HG03064 (cell line): Measurements from ENCODE around the gene PTPRM.

Experiments
- ATAC-seq: cut with Tn5 transposase; IDR thresholded peaks from one replicate; pipeline ENCODE4 v1.9.1; 2021; ENCODE audit warnings: low read depth; ENCODE audit not compliant: unreplicated experiment

The PTPRM gene

GRCh38 chr18:8361941-8362471 is 794.9 kb downstream of the PTPRM start:
- no peak for ATAC-seq

GRCh38 chr18:8362863-8363262 is 795.7 kb downstream of the PTPRM start:
- no peak for ATAC-seq

GRCh38 chr18:8364385-8364784 is 797.3 kb downstream of the PTPRM start:
- ATAC-seq = no peak

DNA sequence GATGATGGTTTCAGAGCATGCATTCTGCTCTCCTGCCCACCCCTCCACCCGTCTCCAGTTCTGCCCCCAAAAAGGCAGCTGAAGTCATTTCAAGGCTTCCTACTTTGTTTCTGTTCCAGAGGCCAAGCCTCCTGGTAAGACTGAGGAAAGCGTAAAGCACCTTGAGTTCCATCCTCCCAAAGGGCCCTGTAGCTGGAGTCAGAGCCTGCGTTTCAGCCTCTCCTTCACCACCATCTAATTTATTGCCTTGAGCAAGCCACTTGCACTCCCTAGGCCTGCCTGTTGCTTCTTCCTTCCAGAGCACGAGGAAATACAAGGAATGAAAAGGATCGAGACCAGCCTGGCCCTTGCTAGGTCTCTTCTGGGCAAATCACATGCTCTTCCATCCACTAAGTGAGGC is 797.9 kb downstream of the PTPRM start:
- no peak for ATAC-seq

- ATAC-seq = no peak
Observed at GRCh38 chr18:8365528-8365927, 798.4 kb downstream of the PTPRM start.

DNA sequence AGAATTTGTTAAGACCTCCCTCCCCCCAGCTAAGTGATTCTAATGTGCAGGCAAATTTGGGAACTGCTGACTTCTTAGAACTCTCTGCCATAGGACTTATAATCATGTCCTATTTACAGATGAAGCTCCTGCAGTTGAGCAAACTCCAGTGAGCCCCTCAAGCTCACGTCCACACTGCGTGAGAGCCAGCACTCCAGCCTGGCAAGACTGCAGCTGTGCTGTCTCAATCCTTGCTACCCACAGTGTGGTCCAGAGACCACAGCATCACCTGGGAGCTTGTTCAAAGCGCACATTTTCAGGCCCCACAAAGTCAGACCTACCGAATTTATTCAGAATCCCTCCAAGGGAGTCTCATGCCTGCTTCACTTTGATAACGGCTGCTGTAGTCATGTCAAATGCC is 799.0 kb downstream of the PTPRM start:
- ATAC-seq = no peak

DNA sequence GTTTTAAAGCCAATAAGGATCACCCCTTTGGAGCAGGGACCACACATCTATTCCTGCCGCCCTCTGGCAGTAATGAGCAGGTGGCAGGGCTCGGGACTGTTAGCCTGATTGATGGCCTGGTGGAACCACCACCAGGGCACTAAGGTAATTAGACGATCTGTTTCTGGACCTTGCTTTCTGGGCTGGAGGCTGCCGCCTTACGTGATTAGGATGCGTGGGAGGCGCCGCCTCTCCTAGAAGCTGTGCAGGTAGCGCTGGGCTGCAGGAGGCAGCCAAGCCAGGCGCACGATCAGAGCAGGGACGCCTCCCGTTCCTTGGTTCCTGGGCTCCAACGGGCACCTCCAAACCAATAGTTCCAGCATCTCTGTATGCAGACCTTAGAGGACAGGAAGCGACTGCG is 799.5 kb downstream of the PTPRM start:
- no peak for ATAC-seq

DNA sequence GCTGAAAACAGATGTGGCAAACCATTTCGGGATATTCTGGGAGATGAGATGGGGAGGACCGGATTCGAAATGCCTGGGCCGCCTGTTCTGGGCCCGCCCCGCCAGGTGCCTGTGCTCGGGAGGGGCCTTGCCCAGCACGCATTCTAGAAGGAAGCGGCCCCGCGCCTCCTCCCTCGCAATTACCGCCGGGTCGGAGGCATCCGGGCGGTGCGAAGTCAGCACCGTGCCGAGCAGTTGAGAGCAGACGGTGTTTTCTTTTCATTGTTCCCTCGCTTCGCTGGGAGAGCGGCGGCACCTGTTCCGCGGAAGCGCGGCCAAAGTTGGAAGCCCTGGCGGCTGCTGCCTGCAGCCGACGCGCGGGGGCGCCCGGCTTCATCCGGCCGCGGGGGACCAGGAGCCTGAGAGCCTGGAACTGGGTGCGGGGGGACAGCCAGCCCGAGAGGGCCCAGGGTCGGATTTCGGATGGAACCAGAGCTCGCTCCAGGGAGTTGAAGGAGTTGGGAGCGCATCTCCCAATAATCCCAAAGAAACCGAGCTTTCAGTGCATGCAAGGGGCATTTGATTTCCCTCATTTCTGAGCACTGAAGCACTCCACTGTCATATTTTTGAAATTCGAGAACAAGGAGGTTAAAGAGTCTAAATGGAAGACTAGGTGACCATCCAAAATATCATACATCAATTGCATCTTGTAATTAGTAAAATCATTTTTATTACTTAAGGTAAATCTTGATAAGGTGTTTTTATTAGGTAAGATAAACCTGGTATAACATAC is 800.3 kb downstream of the PTPRM start:
- no peak for ATAC-seq

DNA sequence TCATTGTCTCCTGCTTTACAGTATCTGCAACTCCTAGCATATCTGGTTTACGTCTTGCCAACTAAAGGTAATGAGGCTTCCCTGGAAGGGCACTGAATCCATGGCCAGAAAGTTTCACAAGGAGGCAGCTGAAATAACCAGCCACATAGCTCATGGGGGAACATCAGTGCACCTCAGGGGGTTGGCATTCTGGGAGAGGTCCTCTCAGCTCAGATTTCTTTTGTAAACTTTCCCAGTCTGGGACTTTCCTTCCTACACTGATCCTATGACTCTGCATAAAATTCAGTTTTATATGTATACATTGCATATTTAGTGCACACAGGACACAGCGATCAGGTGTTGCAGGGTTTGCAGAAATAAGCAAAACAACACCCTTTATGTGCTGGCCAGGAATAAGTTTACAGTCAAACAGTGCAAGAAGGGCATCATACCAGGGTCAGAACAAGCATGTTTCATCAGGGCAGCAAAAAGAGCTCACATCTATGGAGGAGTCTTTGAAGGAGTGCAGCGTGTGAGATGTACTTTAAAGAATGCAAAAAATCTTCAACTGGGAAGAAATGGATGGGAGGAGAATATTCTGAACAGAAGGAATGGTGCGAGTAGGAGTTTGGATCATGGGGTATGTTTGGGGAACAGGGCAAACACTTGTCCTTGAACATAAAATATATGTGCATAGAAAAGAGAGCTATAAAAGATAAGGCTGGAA is 801.5 kb downstream of the PTPRM start:
- no peak for ATAC-seq

DNA sequence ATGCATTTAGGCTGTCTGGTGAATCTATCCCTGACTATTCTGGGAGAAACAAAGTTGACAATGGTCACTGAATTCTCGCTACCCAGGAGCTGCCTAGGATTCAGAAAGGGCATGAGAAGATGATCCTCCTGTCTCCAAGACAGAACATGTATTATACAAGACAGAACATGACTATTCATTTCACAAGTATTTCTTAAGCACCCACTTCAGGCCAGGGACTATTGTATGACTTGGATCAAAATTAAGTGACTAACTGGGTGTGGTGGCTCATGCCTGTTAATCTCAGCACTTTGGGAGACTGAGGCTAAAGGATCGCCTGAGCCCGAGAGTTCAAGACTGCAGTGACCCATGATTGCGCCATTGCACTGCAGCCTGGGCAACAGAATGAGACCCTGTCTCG is 806.4 kb downstream of the PTPRM start:
- ATAC-seq = no peak

DNA sequence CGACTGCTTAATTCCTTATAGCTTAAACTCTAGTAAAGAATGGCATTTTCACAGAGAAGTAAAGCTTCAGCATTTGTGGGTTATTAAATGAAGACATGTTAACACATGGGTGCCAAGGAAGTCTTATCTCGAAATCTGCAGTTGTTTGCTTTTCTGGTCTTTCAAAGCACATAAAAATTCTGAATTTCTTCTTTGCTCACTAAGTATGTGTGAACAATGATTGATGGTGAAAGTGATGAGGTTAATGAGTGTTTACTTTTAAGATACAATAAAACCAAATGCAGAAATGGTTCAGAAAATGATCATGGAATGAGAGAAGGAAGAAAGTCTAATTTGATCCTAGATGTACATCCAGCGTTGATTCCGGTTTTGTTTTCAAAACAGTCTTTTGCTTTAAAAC is 807.6 kb downstream of the PTPRM start:
- no peak for ATAC-seq

GRCh38 chr18:8375249-8375648 is 808.1 kb downstream of the PTPRM start:
- ATAC-seq = no peak

DNA sequence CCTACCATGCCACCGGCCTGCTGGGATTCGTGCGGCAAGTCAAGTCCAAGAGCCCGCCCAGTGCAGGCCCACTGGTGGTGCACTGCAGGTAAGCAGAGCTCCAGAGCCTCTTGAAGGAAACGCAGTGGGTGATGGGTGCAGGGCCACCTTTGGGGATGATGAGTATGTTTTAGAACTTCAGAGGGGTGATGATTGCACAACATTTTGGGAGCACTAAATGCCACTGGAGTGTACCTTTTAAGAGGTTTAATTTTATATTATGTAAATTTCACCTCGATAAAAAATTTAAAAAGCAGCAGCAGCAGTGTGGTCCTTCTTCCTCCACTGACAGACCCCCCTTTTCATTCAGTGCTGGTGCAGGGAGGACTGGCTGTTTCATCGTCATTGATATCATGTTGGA is 809.0 kb downstream of the PTPRM start:
- ATAC-seq = no peak

DNA sequence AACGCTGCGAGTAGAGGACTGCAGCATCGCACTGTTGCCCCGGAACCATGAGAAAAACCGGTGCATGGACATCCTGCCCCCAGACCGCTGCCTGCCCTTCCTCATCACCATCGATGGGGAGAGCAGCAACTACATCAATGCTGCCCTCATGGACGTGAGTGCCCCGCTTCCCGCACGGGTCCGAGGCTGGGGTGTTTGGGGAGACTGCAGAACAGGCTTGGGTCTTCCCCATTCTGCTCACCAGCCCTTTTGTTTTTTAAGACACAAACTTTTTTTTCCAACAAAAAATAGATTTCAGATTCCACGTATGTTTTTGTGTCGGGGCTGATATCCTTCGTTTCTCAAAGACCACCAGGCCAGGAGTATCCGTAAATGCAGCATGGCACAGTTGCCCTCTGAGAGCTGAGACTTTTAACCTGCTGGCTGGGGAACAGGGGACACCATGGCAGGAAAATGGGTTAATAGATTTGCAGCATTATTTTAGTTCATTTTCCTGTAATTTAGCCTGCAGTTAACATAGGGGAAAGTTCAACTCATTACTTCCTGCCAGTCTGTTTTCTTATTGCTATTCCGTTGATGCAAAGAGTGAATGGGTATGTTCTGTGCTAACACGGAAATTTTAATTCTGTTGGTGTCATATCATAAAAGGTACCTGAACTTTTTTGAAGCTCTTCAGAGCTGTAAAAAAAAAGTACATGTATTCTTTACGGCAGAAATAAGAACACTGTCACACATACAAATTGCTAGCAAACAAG is 812.2 kb downstream of the PTPRM start:
- no peak for ATAC-seq

- no peak for ATAC-seq
Observed at GRCh38 chr18:8380006-8380405, 812.9 kb downstream of the PTPRM start.

DNA sequence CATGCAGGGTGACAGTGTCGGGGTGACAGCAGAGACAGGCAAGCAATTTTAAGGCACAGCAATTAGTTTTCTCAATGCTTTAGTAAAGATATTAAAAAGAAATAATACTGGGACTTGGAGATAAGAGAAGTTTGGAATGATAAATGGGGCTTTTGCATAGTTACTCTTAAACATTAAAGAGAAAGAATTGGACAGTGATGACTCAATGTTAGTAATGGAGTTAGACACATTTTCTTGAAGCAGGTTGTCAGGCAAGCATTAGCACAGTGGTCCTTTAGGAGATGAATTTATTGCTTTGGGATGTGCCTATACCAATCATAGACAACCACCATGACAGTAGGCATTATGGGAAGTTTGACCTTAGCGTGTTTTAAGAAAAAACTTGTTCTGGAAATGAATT is 813.8 kb downstream of the PTPRM start:
- no peak for ATAC-seq

DNA sequence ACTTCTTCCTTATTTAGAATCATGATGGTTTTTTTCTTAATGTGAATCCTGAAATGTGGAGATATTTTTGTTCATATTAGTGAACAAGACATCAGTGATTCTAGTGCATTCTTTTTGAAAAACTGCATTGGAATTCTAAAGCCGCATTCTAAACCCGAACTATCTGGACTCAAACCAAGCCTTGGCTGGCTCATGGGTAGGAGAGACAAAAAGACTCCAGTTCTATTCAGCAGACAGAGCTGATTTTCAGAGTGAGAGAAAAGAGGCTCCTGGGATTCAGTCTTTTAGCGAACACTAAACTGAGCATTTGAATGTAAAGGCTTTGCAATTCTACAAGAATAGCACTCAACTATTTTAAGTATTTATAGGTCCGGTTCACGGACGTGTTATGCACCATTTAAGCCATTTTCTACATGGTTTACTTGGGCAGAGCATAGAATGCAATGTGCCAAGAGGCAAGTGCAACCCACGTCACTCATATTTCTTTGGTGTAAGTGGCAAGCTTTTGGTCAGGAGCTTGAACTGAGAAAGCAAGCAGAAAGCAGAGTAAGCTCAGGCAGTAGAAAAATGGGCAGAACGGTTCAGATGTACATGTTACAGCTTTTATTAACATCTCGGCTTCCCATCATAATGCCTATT is 814.8 kb downstream of the PTPRM start:
- no peak for ATAC-seq

DNA sequence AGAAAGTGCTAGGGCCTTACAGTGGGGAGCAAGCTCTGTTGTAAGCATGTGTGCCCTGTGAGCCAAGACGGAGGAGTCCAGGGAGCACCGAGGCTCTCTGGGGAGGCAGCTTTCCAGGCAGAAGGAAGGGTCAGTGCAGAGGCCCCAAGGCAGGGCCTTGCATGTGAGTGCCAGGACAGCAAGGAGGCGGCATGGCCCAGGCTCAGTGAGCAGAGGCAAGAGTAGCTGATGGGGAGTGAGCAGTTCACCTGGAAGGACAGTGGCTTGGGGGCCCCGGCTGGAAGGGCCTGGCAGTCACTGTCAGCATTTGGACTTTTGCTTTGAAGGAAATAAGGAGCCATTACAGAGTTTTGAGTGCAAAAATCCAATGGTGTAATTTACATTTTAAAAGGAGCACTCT is 818.3 kb downstream of the PTPRM start:
- no peak for ATAC-seq

DNA sequence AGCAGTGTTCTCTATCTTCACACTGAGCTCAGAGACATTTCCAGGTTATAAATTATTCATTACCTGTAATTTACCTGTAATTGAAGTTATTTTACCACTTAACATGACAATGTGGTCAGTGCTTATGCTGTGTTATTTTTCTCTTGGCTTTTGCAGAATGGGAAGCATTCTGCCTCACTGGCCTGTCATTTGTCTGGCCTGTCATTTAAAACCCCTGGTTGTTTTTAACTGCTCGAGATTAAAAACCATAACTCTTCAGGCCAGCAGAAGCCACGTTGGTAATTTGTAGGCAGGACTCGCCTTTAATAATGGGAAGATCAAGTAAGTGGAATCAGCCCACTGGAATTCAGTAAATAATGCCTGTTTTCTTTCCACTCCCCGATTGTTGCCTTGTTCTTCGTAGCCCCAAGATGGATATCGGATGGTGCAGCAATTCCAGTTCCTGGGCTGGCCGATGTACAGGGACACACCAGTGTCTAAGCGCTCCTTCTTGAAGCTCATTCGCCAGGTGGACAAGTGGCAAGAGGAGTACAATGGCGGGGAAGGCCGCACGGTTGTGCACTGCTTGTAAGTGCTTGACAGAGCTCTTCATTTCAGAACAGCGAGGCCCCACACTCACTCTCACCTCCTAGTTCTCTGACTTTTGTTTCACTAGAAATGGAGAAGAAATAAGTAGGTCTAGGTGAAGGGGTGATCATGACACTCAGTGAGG is 819.7 kb downstream of the PTPRM start:
- ATAC-seq = no peak
